OCI-LY3 (cell line): ENCODE measurements around the gene COL4A2.

Source experiments
- H2AFZ ChIP-seq: fragments of 200-600, 300-600 bp; shearing (Covaris generic); 2 replicates; pipeline ENCODE4 v1.6.0; 2014; ENCODE audit warnings: antibody characterized with exemption, low read depth, low read length
- H3K27ac ChIP-seq: fragments of 200-600, 300-600 bp; sonication (generic); 2 replicates; pipeline ENCODE4 v1.5.1; 2014; ENCODE audit warnings: mild to moderate bottlenecking, low read length, moderate library complexity, mixed read lengths
- H3K27me3 ChIP-seq: fragments of 200-600, 300-600 bp; sonication (generic); 2 replicates; pipeline ENCODE4 v1.6.1; 2014; ENCODE audit warnings: low read depth, low read length, mixed read lengths
- H3K36me3 ChIP-seq: fragments of 200-600, 300-600 bp; sonication (generic); replicated peaks from 2 replicates; pipeline ENCODE3; 2014; ENCODE audit warnings: low read depth, low read length, mixed read lengths
- H3K4me1 ChIP-seq: fragments of 300-600, 200-600 bp; sonication (generic); 2 replicates; pipeline ENCODE4 v1.6.1; 2014; ENCODE audit warnings: low read length, mixed read lengths
- H3K4me2 ChIP-seq: fragments of 200-600, 300-600 bp; sonication (generic); 2 replicates; pipeline ENCODE4 v1.6.1; 2014; ENCODE audit warnings: low read length, mixed read lengths
- H3K4me3 ChIP-seq: fragments of 300-600, 200-600 bp; sonication (generic); 2 replicates; pipeline ENCODE4 v1.5.1; 2014; ENCODE audit warnings: antibody characterized with exemption, mild to moderate bottlenecking, low read length, moderate library complexity
- H3K79me2 ChIP-seq: fragments of 300-600, 200-600 bp; shearing (Covaris generic); 2 replicates; pipeline ENCODE4 v1.6.1; 2014; ENCODE audit warnings: mild to moderate bottlenecking, low read length, mixed read lengths
- H3K9ac ChIP-seq: fragments of 300-600, 200-600 bp; shearing (Covaris generic); 2 replicates; pipeline ENCODE4 v1.6.0; 2014; ENCODE audit warnings: mild to moderate bottlenecking, low read length, moderate library complexity
- H3K9me3 ChIP-seq: fragments of 200-600, 300-600 bp; shearing (Covaris generic); 2 replicates; pipeline ENCODE4 v1.6.1; 2014; ENCODE audit warnings: low read length, mixed read lengths; ENCODE audit not compliant: insufficient read depth
- H4K20me1 ChIP-seq: fragments of 200-600, 300-600 bp; sonication (generic); 2 replicates; pipeline ENCODE4 v1.6.1; 2016; ENCODE audit warnings: low read length, mixed read lengths; ENCODE audit not compliant: insufficient read depth
- EZH2phosphoT487 ChIP-seq: fragments of 200-600 bp; shearing (Covaris generic); IDR thresholded peaks from 2 replicates; pipeline ENCODE4 v1.6.1; 2018; ENCODE audit warnings: antibody characterized with exemption, mixed run types, low read depth
- TF ChIP-seq, protein P1 (sequence below): fragments of 200-600, 300-600 bp; sonication (generic); IDR thresholded peaks from 2 replicates; pipeline ENCODE4 v1.5.1; 2014; ENCODE audit warnings: antibody characterized with exemption, low read length, low read depth

The COL4A2 gene

DNA sequence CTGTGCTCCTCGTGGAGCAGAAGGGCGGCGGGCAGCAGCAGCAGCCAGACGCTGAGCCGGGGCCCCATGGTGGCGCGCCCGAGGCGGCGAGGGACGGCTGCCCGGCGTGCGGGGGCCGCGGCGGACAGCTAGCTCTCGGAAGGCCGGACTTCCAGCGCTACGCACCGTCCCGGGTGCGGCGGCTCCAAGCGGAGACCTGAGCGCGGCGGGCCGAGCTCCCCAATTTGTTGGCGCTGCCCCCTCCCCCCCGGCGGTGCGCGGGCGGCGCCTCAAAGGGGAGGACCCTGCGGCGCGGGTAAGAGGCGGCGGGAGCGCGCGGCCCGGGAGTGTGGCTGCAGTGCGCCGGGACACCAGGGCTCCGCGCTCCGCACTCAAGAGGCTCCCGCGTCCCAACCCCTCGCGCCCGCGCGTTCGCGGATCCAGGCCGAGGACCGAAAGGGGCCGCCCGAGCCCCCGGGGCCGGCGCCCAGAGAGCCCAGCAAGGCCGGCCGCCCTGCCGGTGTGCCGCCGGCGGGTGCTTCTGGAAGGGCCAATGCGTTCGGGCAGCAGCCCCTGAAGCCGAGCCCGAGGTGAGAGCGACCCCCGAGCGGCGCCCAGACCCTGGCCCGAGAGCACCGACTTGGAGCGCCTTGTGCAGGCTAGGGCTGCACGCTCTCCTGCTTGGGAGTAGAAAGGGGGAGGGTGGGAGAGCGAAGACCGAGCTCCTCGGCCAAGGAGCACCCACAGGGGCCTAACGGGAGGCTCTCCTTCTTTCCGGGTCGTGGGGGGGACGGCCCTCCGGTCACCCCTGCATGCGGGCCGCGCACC, at the start of gene COL4A2, which contains the start of gene COL4A1:
Gene COL4A2 (plus strand): TSS at position 325 of the 807 bp plus-strand sequence. CDS start 620 bp downstream, outside the sequence.
Gene COL4A1 (minus strand): TSS at position 198 of the 807 bp plus-strand sequence. CDS start 130 bp downstream, at position 68.
- TF ChIP-seq EZH2phosphoT487 = no peak
- TF ChIP-seq, protein P1, sequence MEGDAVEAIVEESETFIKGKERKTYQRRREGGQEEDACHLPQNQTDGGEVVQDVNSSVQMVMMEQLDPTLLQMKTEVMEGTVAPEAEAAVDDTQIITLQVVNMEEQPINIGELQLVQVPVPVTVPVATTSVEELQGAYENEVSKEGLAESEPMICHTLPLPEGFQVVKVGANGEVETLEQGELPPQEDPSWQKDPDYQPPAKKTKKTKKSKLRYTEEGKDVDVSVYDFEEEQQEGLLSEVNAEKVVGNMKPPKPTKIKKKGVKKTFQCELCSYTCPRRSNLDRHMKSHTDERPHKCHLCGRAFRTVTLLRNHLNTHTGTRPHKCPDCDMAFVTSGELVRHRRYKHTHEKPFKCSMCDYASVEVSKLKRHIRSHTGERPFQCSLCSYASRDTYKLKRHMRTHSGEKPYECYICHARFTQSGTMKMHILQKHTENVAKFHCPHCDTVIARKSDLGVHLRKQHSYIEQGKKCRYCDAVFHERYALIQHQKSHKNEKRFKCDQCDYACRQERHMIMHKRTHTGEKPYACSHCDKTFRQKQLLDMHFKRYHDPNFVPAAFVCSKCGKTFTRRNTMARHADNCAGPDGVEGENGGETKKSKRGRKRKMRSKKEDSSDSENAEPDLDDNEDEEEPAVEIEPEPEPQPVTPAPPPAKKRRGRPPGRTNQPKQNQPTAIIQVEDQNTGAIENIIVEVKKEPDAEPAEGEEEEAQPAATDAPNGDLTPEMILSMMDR = no peak
- no peaks in the 10 kb centered on the region for H3K4me1 ChIP-seq
- no peaks in the 10 kb centered on the region for H3K36me3 ChIP-seq
- H3K9me3 ChIP-seq = no peaks in the 10 kb centered on the region
- H4K20me1 ChIP-seq = no peaks in the 10 kb centered on the region
- H3K79me2 ChIP-seq = no peaks in the 10 kb centered on the region
- H3K4me3 ChIP-seq = no peak within 1 kb of the TSS
- no peak within 1 kb of the TSS for H2AFZ ChIP-seq
- H3K27ac ChIP-seq = no peak within 1 kb of the TSS
- peaks cover 34% of the 10 kb centered on the region for H3K27me3 ChIP-seq
- H3K4me2 ChIP-seq = no peak within 1 kb of the TSS
- no peak within 1 kb of the TSS for H3K9ac ChIP-seq

DNA sequence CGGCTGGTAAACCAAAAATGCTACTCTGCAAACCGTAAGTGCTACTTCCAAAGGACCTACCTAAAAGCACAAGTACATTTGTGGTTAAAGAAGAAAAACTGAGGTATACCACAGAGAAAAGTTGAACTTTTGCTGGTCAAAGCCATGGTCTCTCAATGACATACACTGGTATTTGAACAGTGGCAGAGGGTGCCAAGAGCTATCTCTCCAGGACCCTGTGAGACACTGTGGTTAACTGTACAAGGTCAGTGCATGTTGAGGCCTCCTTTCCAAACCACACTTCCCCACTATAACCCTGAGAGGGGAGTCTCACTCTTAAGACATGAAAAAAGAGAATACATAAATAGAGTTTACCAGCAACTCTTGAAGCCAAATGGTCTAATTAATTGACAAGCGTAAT, 49.7 kb upstream of the COL4A2 start:
- peaks cover 14% of the 10 kb centered on the region for H3K4me1 ChIP-seq
- no peaks in the 10 kb centered on the region for H4K20me1 ChIP-seq
- no peak for TF ChIP-seq EZH2phosphoT487
- TF ChIP-seq, protein P1 = no peak
- H3K36me3 ChIP-seq = no peaks in the 10 kb centered on the region
- H3K4me2 ChIP-seq = no peak overlapping the region
- H2AFZ ChIP-seq = no peak overlapping the region
- no peak overlapping the region for H3K9ac ChIP-seq
- no peaks in the 10 kb centered on the region for H3K9me3 ChIP-seq
- H3K4me3 ChIP-seq = no peak overlapping the region
- no peak overlapping the region for H3K27ac ChIP-seq
- no peaks in the 10 kb centered on the region for H3K79me2 ChIP-seq
- peaks cover 2% of the 10 kb centered on the region; the same call in 1 of the 2 replicates for H3K27me3 ChIP-seq

DNA sequence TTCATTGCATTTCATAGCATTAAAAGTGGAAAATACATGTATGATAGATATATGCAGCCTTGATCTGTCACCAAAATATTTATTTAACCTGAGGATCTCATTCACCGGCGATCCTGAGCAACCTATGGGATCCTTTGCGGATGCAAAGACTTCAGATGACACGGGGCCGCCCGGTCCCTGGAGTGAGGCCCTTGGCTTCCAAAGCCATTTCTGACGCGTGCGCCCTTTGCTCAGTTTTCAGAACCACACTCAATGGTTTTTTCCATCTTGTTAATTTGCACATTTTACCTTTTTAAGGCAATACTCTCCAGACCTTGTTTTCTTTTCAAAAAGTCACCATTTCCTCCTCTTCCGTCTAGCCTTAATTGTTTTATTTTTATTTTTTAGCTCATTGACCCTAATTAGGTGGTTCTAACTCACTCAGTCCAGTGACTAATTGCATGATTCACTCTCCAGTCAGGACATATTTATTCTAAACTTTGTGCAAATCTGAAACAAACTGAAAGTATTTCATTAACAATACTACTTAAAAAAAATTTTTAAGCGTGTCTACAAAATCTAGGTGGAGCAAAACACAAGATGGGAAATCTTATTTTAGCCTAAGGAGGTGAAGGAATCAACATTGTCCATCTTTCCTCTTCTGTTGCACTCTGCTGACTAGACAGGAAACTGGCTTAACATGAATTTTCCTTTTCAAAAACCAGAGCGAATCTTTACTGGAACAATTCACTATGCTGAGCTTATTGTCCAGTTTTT, 48.0 kb upstream of the COL4A2 start:
- H2AFZ ChIP-seq = no peak overlapping the region
- H3K4me1 ChIP-seq = peaks cover 13% of the 10 kb centered on the region
- no peak for TF ChIP-seq EZH2phosphoT487
- TF ChIP-seq, protein P1 = no peak
- H4K20me1 ChIP-seq = no peaks in the 10 kb centered on the region
- H3K36me3 ChIP-seq = no peaks in the 10 kb centered on the region
- no peaks in the 10 kb centered on the region for H3K9me3 ChIP-seq
- H3K27ac ChIP-seq = no peak overlapping the region
- H3K79me2 ChIP-seq = no peaks in the 10 kb centered on the region
- peaks cover 7% of the 10 kb centered on the region; the same call in 1 of the 2 replicates for H3K27me3 ChIP-seq
- no peak overlapping the region for H3K4me2 ChIP-seq
- no peak overlapping the region for H3K9ac ChIP-seq
- H3K4me3 ChIP-seq = no peak overlapping the region

DNA sequence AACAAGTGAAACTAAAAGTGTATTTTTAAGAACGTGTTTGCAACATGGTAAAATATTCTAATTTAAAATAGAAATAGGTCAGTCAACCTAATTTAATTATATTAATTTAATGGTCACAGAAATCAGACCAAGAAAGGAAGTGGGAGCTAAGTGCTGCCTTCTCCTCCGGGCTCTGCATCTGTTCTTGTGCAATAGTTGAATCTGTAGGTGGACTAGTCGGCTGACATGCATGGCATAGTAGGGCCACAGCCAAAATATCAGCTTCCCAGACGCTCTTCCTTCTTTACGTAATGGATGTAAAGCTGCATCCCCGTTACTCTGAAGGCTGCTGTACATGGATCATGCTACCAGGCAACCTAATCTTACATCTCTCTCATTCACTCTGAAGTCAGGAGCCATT, 47.4 kb upstream of the COL4A2 start:
- Histone ChIP-seq H3K27me3 (peaks cover 9% of the 10 kb centered on the region; the same call in 1 of the 2 replicates), H3K4me3 (no peak overlapping the region), H2AFZ (no peak overlapping the region), H3K79me2 (no peaks in the 10 kb centered on the region), H3K9ac (no peak overlapping the region), H3K4me1 (peaks cover 12% of the 10 kb centered on the region), H3K9me3 (no peaks in the 10 kb centered on the region), H3K4me2 (no peak overlapping the region), H3K27ac (no peak overlapping the region), H3K36me3 (no peaks in the 10 kb centered on the region), H4K20me1 (no peaks in the 10 kb centered on the region)
- TF ChIP-seq EZH2phosphoT487 = no peak
- TF ChIP-seq, protein P1 = no peak
